Lower lobe of right lung (tissue), 2 donors: ENCODE measurements around the gene EVA1C. TPM values are rescaled to one million over a fixed set of nuclear protein-coding genes. Genes with fewer than 3 reads are reported as not detected.
"Not testable (repeated sequence)": the region's sequence is repeated elsewhere in the genome, so short reads cannot be mapped to it uniquely, and the experiment has no call there.

ENCODE experiments used
- ATAC-seq, 2 donors: fragments of 200-7000 bp; cut with Tn5 transposase; one replicate each; pipeline ENCODE4 v1.9.1; 2020 to 2022; ENCODE audit warnings: mild to moderate bottlenecking in 2 of 2, moderate library complexity in 2 of 2
- DNase-seq: peaks from one replicate; pipeline ENCODE4 v3.0.0-alpha.2; 2020
- H3K27ac ChIP-seq: fragments of 200-600 bp; one replicate; pipeline ENCODE4 v1.8.0; 2022
- H3K27me3 ChIP-seq: fragments of 200-600 bp; one replicate; pipeline ENCODE4 v1.8.0; 2022; ENCODE audit warnings: low read depth
- H3K36me3 ChIP-seq: fragments of 200-600 bp; one replicate; pipeline ENCODE4 v1.8.0; 2022; ENCODE audit warnings: mild to moderate bottlenecking
- H3K4me1 ChIP-seq: fragments of 200-600 bp; one replicate; pipeline ENCODE4 v1.8.0; 2022
- H3K4me3 ChIP-seq: fragments of 200-600 bp; one replicate; pipeline ENCODE4 v1.8.0; 2022; ENCODE audit warnings: mild to moderate bottlenecking
- H3K9me3 ChIP-seq: fragments of 200-600 bp; one replicate; pipeline ENCODE4 v1.8.0; 2022
- CTCF ChIP-seq: fragments of 200-600 bp; IDR thresholded peaks from one replicate; pipeline ENCODE4 v1.8.0; 2022; ENCODE audit warnings: antibody characterized with exemption, mild to moderate bottlenecking
- intact Hi-C: fragments of 100-400 bp; cut with DNase I; formaldehyde crosslinking; loops from one replicate; pipeline ENCODE4 v1.11.0; 2022
- total RNA-seq: library from RNA; stranded (reverse); fragmentation: NEBNext Ultra II Directional; extraction: Animal tissue kit (Norgen Biotek cat#: 25700); gene quantifications from one replicate; pipeline ENCODE4 v1.2.1, GENCODE V29; 2021
- donor health status: DM: no; HTN: yes; CAD: no; lungs with severe emphysema.

Gene EVA1C
- total RNA-seq, 1 donor from 2014 or later = 31.8 TPM

DNA sequence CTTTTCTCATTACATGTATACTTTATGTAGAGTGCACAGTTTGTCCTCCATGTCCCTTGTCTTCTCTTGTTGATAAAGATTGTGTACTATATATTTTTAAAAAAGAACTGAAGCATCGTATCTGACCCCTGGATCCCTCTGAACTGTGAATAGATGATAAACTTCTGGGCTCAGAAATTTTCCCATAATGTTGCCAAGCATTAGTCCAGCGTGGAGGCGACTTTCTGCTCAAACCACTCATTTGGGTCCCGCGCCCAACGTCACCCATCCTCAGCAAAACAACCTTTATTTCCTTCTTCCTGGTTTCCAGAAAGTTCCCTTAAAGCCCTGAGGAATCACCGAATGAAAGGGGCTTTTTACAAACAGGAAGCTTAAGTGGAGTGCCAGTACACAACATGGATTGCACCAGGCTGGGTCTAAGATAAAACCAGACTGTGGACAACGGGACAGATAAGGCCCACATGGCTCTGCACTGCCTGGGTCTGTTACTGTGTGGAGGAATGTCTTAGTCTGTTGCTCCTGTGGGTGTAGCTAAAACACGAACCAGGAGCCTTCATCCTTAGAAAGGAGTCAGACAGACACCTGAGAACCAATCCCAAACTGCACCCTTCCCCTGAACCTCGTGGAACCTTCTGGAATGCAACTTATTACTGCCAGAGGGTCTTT is 15.6 kb downstream of the EVA1C start:
- Histone ChIP-seq H3K36me3 (no peaks in the 10 kb centered on the region), H3K4me1 (peaks cover 18% of the 10 kb centered on the region), H3K27ac (peak overlapping the region; percentile 41), H3K27me3 (no peaks in the 10 kb centered on the region), H3K4me3 (no peak overlapping the region), H3K9me3 (peaks cover 3% of the 10 kb centered on the region)
- intact Hi-C loops = no loop called here
- no peak for TF ChIP-seq CTCF
- ATAC-seq = no peak
- no peak for DNase-seq

GRCh38 chr21:32432982-32433660 is 20.6 kb downstream of the EVA1C start:
- peak overlapping the region; percentile 11 for H3K27ac ChIP-seq

GRCh38 chr21:32437729-32438128 is 25.2 kb downstream of the EVA1C start:
- peaks cover 17% of the 10 kb centered on the region for H3K4me1 ChIP-seq
- H3K4me3 ChIP-seq = no peak overlapping the region
- no peak overlapping the region for H3K27ac ChIP-seq
- intact Hi-C loops = no loop called here
- no peaks in the 10 kb centered on the region for H3K9me3 ChIP-seq
- no peak for TF ChIP-seq CTCF
- H3K36me3 ChIP-seq = no peaks in the 10 kb centered on the region
- DNase-seq = no peak
- no peaks in the 10 kb centered on the region for H3K27me3 ChIP-seq
- no peak for ATAC-seq

More at GRCh38 chr21:32432982-32433660, 20.6 kb downstream of the EVA1C start:
- H3K9me3 ChIP-seq, intact Hi-C loops, DNase-seq, H3K36me3 ChIP-seq, H3K4me3 ChIP-seq, H3K27me3 ChIP-seq: not testable (repeated sequence)
- peaks cover 14% of the 10 kb centered on the region for H3K4me1 ChIP-seq
- ATAC-seq = peak; percentile 74 to 91

DNA sequence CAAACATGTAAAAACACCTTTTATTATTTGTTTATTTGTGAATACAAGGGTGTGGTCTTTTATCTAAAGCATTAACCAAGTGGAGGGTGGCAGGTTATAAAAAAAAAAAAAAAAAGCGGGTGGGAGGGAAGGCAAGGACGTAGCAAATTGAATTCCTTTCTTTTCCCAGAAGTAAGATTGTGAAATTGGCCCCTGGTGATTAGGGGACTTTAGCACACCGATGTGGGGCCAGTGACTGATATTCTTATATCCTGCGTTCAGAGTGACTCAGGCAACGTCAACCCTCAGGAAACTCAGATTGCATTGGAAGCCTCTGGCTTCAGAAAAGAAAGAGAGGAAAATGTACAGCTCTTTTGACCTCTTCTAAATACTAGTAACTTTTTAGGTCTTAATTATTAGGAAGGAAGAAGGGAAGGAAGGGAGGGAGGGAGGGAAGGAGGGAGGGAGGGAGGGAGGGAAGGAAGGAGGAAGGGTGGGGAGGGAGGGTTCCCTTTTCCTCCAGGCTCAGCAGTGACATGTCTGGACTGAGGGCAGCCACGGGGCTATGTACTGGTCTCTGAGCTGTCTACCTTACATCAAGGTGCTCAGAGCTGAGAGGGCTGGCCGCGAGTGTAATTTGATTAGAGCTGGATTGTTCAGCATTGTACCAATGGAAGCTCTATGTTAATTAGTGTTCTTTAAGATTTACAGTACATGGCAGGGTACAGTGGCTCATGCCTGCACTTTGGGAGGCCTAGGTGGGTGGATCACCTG is 30.2 kb downstream of the EVA1C start:
- DNase-seq = no peak
- Histone ChIP-seq H3K27ac (no peak overlapping the region), H3K9me3 (peaks cover 8% of the 10 kb centered on the region), H3K27me3 (no peaks in the 10 kb centered on the region), H3K36me3 (no peaks in the 10 kb centered on the region), H3K4me1 (peaks cover 11% of the 10 kb centered on the region), H3K4me3 (no peak overlapping the region)
- peak; percentile 22 to 37 for ATAC-seq
- no peak for TF ChIP-seq CTCF
- intact Hi-C loops = no loop called here

DNA sequence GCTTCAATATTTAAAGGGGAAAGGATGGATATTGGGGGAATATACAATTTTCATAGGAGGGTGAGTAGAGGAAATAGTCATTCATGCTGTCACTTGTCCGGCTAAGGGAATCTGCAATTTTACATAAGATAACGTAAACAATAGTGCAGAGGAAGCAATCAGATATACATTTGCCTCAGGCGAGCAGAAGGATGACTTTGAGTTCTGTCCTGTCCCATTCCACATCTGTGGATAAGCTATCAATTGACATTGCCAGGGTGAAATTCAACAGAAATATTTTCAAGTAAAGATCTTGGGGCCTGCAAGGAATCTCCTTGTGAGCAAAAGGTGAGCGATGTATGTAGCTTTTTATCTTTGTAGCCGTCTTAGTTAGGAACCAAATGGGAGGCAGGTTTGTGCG is 32.6 kb downstream of the EVA1C start:
- DNase-seq (no peak), ATAC-seq (no peak)
- intact Hi-C loops = no loop called here

DNA sequence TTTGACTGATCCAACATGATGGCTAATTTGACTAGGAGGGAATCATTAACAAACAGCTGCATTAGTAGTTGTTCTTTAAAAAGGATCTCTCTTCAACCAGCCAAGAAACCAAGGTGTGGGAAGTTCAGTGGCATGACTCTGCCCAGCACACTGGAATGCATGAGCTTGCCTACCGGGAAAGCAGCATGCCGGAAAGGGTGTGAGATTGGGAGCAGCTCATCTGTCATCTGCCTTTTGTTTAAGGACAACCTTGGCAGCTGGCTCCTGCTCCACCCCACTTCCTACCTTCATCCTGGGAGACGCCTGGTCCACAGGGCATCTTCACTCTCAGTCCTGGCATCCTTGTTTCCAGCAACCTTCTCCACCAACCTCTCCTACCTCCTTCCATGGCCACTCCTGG is 33.9 kb downstream of the EVA1C start:
- DNase-seq, H3K27ac ChIP-seq, H3K9me3 ChIP-seq, ATAC-seq, intact Hi-C loops, H3K27me3 ChIP-seq, H3K36me3 ChIP-seq, H3K4me3 ChIP-seq: not testable (repeated sequence)
- peaks cover 22% of the 10 kb centered on the region for H3K4me1 ChIP-seq

More for the DNA sequence above, 32.6 kb downstream of the EVA1C start:
- no peak for TF ChIP-seq CTCF
- no peak overlapping the region for H3K27ac ChIP-seq
- no peak overlapping the region for H3K4me3 ChIP-seq
- peaks cover 11% of the 10 kb centered on the region for H3K4me1 ChIP-seq
- H3K27me3 ChIP-seq = no peaks in the 10 kb centered on the region
- H3K36me3 ChIP-seq = no peaks in the 10 kb centered on the region
- peaks cover 8% of the 10 kb centered on the region for H3K9me3 ChIP-seq
